Calu3 (cell line): ENCODE results near the gene MTA1. TPM values are rescaled to one million over a fixed set of nuclear protein-coding genes. Genes with fewer than 3 reads are reported as not detected.

ENCODE experiments used
- BruUV-seq: library from RNA; stranded (reverse); fragments of 400-500 nt; replicated peaks from 2 replicates; lab custom pipeline; 2021; lab: Mats Ljungman, UMichigan
- CTCF ChIA-PET: fragments of 300-600 bp; sonication (Branson Sonifier 250); formaldehyde crosslinking; loops from one replicate; lab custom pipeline; 2022; ENCODE audit warnings: antibody characterized with exemption; lab: Charles Lee
- DNase-seq: peaks from one replicate; pipeline ENCODE4 v3.0.0; 2022
- H3K27ac Mint-ChIP-seq: one replicate; pipeline ENCODE4 v1.8.0; 2022; ENCODE audit warnings: mixed read lengths; ENCODE audit not compliant: unreplicated experiment
- H3K27me3 Mint-ChIP-seq: one replicate; pipeline ENCODE4 v1.8.0; 2022; ENCODE audit warnings: mixed read lengths; ENCODE audit not compliant: unreplicated experiment
- H3K36me3 Mint-ChIP-seq: one replicate; pipeline ENCODE4 v1.8.0; 2022; ENCODE audit warnings: mild to moderate bottlenecking, moderate library complexity, mixed read lengths; ENCODE audit not compliant: insufficient read depth, unreplicated experiment
- H3K4me1 Mint-ChIP-seq: one replicate; pipeline ENCODE4 v1.8.0; 2022; ENCODE audit warnings: mild to moderate bottlenecking, low read depth, mixed read lengths; ENCODE audit not compliant: unreplicated experiment
- H3K4me3 Mint-ChIP-seq: one replicate; pipeline ENCODE4 v1.8.0; 2022; ENCODE audit warnings: mild to moderate bottlenecking, low read depth, moderate library complexity, mixed read lengths; ENCODE audit not compliant: unreplicated experiment
- H3K9me3 Mint-ChIP-seq: one replicate; pipeline ENCODE4 v1.8.0; 2022; ENCODE audit warnings: low read depth, mixed read lengths; ENCODE audit not compliant: unreplicated experiment
- intact Hi-C: fragments of 100-400 bp; cut with micrococcal nuclease; formaldehyde crosslinking; loops from one replicate; pipeline ENCODE4 v1.10.0; 2022; ENCODE audit not compliant: unreplicated experiment
- total RNA-seq: library from RNA; stranded (reverse); gene quantifications from 2 replicates; pipeline ENCODE4 v1.2.3, GENCODE V29; 2022
- TF ChIP-seq, protein P1 (sequence below): fragments of 200-600 bp; IDR thresholded peaks from one replicate; pipeline ENCODE4 v1.8.0; 2022; ENCODE audit warnings: antibody characterized with exemption; ENCODE audit not compliant: unreplicated experiment

MTA1 gene
- total RNA-seq, 1 experiment from 2014 or later = 168 TPM

DNA sequence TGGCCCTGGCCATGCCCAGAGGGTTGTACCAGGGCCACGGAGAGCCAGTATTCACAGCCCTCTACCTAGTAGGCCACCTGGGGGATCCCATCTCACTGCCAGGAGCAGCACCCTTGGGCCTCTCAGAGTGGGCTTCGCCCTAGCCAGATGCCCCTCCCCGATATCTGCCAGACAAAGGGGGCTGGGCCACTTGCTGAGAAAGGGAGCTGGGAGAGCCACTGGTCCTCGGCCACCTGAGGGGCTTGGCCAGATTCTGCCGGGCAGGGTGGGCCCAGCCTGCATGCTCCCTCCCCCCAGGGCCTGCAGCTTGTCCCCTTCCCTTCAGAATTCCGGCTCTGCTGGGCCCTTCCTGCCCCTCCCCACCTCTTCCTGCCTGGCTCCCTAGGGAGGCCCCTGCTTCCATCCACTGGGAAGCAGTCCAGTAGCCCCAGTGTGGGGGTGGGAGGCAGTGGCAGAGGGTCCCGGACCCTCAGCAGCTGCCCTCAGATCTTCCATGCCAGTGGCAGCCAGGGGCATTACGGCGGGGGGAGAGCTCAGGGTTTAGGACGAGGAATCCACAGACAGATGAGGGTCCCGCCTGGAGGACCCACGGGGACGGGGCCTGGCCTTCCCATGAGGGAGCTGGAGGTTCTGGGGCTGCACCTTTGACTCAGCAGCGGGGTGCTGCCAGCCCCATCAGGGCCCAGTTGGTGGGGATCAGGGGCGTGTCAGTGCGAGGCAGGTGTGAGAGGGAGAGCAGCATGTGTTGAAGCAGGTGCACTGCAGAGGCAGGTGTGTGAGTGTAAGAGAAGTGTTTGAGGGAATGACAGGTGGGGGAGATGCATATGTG is 57.4 kb downstream of the MTA1 start:
- CTCF ChIA-PET = interaction anchor here (0.8 kb wide), 1 partner anchor 13 kb away, joined by 3 read pairs; no protein-coding TSS in a partner anchor
- peaks cover 67% of the 10 kb centered on the region for H3K36me3 Mint-ChIP-seq
- no TSS peak for BruUV-seq
- peak overlapping the region; percentile 48 for H3K27ac Mint-ChIP-seq
- peaks cover 27% of the 10 kb centered on the region for H3K4me1 Mint-ChIP-seq
- no peaks in the 10 kb centered on the region for H3K27me3 Mint-ChIP-seq
- no peaks in the 10 kb centered on the region for H3K9me3 Mint-ChIP-seq
- H3K4me3 Mint-ChIP-seq = peak overlapping the region; percentile 69
- DNase-seq = no peak
- TF ChIP-seq, protein P1, sequence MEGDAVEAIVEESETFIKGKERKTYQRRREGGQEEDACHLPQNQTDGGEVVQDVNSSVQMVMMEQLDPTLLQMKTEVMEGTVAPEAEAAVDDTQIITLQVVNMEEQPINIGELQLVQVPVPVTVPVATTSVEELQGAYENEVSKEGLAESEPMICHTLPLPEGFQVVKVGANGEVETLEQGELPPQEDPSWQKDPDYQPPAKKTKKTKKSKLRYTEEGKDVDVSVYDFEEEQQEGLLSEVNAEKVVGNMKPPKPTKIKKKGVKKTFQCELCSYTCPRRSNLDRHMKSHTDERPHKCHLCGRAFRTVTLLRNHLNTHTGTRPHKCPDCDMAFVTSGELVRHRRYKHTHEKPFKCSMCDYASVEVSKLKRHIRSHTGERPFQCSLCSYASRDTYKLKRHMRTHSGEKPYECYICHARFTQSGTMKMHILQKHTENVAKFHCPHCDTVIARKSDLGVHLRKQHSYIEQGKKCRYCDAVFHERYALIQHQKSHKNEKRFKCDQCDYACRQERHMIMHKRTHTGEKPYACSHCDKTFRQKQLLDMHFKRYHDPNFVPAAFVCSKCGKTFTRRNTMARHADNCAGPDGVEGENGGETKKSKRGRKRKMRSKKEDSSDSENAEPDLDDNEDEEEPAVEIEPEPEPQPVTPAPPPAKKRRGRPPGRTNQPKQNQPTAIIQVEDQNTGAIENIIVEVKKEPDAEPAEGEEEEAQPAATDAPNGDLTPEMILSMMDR = no peak
- intact Hi-C loops = loop anchor here (2.0 kb wide), 1 partner anchor 78 kb away; the partner anchor contains the start of gene TEX22

DNA sequence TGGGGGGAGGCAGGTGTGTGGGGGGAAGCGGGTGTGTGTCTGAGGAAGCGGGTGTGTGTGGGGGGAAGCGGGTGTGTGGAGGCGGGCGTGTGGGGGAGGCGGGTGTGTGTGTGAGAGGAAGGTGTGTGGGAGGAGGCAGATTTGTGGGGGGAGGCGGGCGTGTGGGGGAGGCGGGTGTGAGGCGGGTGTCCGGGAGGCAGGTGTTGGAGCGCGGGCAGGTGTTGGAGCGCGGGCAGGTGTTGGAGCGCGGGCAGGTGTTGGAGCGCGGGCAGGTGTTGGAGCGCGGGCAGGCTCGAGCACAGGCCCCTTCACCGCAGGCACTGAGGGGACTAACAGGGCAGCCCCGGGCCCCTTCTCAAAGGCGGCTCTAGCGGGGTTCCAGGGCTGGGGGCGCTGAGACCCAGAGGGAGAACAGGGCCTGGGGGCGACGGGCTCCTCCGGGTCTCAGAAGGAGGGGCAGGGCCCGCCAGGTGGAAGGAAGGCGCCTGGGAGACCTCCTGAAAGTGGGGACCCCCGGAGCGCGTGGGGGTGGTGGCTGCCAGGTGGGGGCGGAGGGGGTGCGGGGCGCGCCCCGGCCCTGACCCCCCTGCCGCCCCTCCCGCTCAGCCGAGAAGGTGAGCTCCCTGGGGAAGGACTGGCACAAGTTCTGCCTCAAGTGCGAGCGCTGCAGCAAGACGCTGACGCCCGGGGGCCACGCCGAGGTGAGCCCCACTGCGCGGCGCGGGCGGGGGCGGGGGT is 58.2 kb downstream of the MTA1 start:
- CTCF ChIA-PET = no interaction called here
- Mint-ChIP-seq H3K36me3 (peaks cover 70% of the 10 kb centered on the region), H3K27me3 (no peaks in the 10 kb centered on the region), H3K9me3 (no peaks in the 10 kb centered on the region), H3K27ac (peak overlapping the region; percentile 48), H3K4me1 (peaks cover 29% of the 10 kb centered on the region), H3K4me3 (peak overlapping the region; percentile 69)
- TF ChIP-seq, protein P1 = no peak
- no TSS peak for BruUV-seq
- no peak for DNase-seq
- intact Hi-C loops = loop anchor here (2.0 kb wide), 1 partner anchor 79 kb away; the partner anchor contains the start of gene TEX22

DNA sequence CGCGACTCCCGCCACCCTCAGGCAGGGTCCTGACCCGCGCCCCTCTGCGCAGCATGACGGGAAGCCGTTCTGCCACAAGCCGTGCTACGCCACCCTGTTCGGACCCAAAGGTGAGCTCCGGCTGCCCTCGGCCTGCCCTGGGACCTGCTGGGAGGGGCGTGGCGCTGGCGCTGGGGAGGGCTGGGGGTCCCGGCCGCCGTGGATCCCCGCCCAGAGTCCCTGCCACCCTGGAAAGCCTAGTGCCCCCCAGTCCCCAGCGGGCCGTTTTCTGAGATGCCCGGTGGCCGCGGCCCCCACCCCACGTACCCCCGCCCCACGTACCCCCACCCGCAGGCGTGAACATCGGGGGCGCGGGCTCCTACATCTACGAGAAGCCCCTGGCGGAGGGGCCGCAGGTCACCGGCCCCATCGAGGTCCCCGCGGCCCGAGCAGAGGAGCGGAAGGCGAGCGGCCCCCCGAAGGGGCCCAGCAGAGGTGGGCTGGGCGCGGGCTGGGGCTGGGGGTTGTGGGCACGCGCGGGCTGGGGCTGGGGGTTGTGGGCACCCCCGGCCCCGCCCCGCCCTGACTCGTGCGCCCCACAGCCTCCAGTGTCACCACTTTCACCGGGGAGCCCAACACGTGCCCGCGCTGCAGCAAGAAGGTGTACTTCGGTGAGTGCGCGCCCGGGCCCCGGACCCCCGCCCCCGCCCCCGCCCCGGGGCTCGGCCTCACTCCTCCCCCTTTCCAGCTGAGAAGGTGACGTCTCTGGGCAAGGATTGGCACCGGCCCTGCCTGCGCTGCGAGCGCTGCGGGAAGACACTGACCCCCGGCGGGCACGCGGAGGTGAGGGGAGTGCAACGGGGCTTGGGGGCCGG is 59.0 kb downstream of the MTA1 start:
- Mint-ChIP-seq H3K4me3 (no peak overlapping the region), H3K36me3 (peaks cover 65% of the 10 kb centered on the region), H3K9me3 (no peaks in the 10 kb centered on the region), H3K4me1 (peaks cover 28% of the 10 kb centered on the region), H3K27me3 (no peaks in the 10 kb centered on the region), H3K27ac (no peak overlapping the region)
- no peak for DNase-seq
- TF ChIP-seq, protein P1 = no peak
- no TSS peak for BruUV-seq
- CTCF ChIA-PET = no interaction called here
- intact Hi-C loops = no loop called here
